Ectodermal cell (in vitro differentiated cells): ENCODE measurements around the gene MAP3K4. TPM values are rescaled to one million over a fixed set of nuclear protein-coding genes. Genes with fewer than 3 reads are reported as not detected.

ENCODE experiments used
- H3K27ac ChIP-seq: 2 replicates; pipeline ENCODE4 v1.7.0; 2013; ENCODE audit warnings: mild to moderate bottlenecking, low read depth, low read length; ENCODE audit not compliant: insufficient read depth, poor library complexity, severe bottlenecking
- H3K27me3 ChIP-seq: 2 replicates; pipeline ENCODE4 v1.7.0; 2013; ENCODE audit warnings: mild to moderate bottlenecking, low read length; ENCODE audit not compliant: insufficient read depth, control insufficient read depth, poor library complexity, severe bottlenecking
- H3K36me3 ChIP-seq: one replicate; pipeline ENCODE4 v1.7.0; 2013; ENCODE audit warnings: low read length; ENCODE audit not compliant: control insufficient read depth, insufficient read depth
- H3K4me1 ChIP-seq: one replicate; pipeline ENCODE4 v1.7.0; 2013; ENCODE audit warnings: low read length; ENCODE audit not compliant: control insufficient read depth, insufficient read depth
- H3K4me3 ChIP-seq: 2 replicates; pipeline ENCODE4 v1.7.0; 2013; ENCODE audit warnings: low read depth, low read length, control low read depth; ENCODE audit not compliant: insufficient read depth
- H3K9me3 ChIP-seq: 2 replicates; pipeline ENCODE4 v1.7.0; 2013; ENCODE audit warnings: mild to moderate bottlenecking, low read length, moderate library complexity; ENCODE audit not compliant: control insufficient read depth
- WGBS, 2 experiments: methylation state at CpG; one replicate each; pipeline ENCODE4 v1.1.7; 2013; ENCODE audit warnings: missing lambda C conversion rate in 2 of 2; 5-methylcytosine and 5-hydroxymethylcytosine counted together
- polyA plus RNA-seq, 4 experiments: library from polyadenylated mRNA; stranded (reverse); fragments of 50-300 nt; gene quantifications; one replicate each; pipeline ENCODE4 v1.2.3, GENCODE V29; 2013

The MAP3K4 gene, protein sequence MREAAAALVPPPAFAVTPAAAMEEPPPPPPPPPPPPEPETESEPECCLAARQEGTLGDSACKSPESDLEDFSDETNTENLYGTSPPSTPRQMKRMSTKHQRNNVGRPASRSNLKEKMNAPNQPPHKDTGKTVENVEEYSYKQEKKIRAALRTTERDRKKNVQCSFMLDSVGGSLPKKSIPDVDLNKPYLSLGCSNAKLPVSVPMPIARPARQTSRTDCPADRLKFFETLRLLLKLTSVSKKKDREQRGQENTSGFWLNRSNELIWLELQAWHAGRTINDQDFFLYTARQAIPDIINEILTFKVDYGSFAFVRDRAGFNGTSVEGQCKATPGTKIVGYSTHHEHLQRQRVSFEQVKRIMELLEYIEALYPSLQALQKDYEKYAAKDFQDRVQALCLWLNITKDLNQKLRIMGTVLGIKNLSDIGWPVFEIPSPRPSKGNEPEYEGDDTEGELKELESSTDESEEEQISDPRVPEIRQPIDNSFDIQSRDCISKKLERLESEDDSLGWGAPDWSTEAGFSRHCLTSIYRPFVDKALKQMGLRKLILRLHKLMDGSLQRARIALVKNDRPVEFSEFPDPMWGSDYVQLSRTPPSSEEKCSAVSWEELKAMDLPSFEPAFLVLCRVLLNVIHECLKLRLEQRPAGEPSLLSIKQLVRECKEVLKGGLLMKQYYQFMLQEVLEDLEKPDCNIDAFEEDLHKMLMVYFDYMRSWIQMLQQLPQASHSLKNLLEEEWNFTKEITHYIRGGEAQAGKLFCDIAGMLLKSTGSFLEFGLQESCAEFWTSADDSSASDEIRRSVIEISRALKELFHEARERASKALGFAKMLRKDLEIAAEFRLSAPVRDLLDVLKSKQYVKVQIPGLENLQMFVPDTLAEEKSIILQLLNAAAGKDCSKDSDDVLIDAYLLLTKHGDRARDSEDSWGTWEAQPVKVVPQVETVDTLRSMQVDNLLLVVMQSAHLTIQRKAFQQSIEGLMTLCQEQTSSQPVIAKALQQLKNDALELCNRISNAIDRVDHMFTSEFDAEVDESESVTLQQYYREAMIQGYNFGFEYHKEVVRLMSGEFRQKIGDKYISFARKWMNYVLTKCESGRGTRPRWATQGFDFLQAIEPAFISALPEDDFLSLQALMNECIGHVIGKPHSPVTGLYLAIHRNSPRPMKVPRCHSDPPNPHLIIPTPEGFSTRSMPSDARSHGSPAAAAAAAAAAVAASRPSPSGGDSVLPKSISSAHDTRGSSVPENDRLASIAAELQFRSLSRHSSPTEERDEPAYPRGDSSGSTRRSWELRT (N-terminal part only)
- polyA plus RNA-seq (2013, experiment 1 of 4): 54.9 TPM
- polyA plus RNA-seq (2013, experiment 2 of 4): 37.5 TPM
- 34.3 TPM for polyA plus RNA-seq (2013, experiment 3 of 4)
- polyA plus RNA-seq (2013, experiment 4 of 4): 33.8 TPM

DNA sequence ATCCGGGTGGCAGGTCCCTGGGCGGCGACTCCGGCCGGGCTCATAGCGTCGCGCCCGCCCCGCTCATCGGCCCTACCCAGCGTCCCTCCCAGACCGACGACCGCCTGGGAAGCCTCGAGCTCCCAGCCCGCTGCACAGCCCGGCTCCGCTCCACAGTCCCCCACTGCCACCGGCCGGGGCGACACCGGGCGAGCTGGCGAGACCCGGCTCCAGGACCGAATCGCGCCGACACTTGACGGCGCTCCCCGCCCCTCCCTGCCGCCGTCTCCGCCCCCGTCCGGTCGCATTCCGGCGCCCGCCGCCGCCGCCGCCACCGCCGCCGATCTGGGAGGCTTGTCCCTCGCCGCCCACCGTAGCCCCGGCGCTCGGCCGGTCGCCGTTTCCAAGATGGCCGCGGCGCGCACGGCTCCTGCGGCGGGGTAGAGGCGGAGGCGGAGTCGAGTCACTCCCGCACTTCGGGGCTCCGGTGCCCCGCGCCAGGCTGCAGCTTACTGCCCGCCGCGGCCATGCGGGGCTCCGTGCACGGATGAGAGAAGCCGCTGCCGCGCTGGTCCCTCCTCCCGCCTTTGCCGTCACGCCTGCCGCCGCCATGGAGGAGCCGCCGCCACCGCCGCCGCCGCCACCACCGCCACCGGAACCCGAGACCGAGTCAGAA is at the start of gene MAP3K4:
MAP3K4 (plus strand) TSS at position 364 of the 655 bp plus-strand sequence; CDS start at position 527, 163 bp downstream.
- no peaks in the 10 kb centered on the region for H3K4me1 ChIP-seq
- H3K9me3 ChIP-seq: no peaks in the 10 kb centered on the region
- no peaks in the 10 kb centered on the region for H3K36me3 ChIP-seq
- H3K27me3 ChIP-seq: no peaks in the 10 kb centered on the region
- WGBS, 2 experiments: 0% methylated on average over 97 of the region's 97 CpGs
- H3K4me3 ChIP-seq: peak within 1 kb of the TSS; percentile 86
- peak within 1 kb of the TSS; percentile 90 for H3K27ac ChIP-seq

DNA sequence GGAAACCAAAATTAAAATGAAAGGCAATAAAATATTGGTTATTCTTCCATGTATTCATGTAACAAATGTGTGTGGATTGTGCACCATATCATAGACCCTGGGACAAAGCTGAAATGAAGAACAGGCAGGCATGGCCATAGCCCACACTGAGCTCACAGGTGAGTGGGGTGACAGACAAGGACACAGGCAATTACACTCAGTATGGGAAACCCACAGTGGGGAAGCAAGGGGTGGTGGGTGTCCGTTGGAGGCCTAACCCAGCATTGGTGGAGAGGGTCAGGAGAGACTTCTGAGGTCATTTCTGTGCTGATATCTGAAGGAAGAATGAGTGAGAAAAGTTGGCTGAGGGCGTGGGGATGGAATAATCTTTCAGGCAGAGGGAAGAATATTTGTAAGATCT is 47.6 kb upstream of the MAP3K4 start:
- Histone ChIP-seq H3K9me3 (no peaks in the 10 kb centered on the region), H3K27ac (no peak overlapping the region), H3K4me3 (no peak overlapping the region), H3K4me1 (no peaks in the 10 kb centered on the region), H3K27me3 (no peaks in the 10 kb centered on the region), H3K36me3 (no peaks in the 10 kb centered on the region)
- WGBS, 2 experiments: 89 to 91% methylated on average over 2 of the region's 2 CpGs

DNA sequence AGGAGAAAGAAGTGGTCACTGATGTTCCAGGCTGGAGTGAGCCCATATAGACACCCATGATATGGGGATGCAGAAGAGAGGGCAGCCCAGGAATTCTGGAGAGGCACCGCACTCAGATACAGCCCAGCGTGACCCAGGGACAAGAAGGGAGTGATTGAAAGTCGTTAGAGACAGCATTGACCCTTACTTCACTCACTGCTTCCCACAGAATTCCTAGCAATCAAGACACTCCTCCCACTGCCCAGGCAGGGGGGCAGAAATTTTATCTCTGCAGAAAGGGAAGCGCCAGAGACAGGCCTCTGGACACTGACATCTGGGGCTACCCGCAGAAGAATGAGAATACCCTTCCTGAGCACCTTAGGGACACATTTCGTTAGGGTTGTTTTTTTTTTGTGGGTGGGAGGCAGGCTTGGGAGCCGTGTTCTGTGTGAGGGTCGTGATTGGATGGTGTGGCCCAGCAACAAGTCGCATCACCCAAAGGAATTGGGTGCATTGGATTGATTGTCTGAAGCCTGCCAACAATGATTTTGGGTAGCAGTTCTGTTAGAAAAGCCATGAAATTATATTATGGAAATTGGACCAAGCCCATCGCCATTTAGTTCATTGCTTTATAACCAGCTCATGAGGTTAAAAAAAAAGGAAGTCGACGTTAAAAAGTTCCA is 45.9 kb upstream of the MAP3K4 start:
- no peaks in the 10 kb centered on the region for H3K9me3 ChIP-seq
- no peak overlapping the region for H3K27ac ChIP-seq
- no peaks in the 10 kb centered on the region for H3K36me3 ChIP-seq
- H3K4me3 ChIP-seq: no peak overlapping the region
- H3K4me1 ChIP-seq: no peaks in the 10 kb centered on the region
- WGBS, 2 experiments: 69 to 70% methylated on average over 11 to 12 of the region's 12 CpGs
- no peaks in the 10 kb centered on the region for H3K27me3 ChIP-seq

DNA sequence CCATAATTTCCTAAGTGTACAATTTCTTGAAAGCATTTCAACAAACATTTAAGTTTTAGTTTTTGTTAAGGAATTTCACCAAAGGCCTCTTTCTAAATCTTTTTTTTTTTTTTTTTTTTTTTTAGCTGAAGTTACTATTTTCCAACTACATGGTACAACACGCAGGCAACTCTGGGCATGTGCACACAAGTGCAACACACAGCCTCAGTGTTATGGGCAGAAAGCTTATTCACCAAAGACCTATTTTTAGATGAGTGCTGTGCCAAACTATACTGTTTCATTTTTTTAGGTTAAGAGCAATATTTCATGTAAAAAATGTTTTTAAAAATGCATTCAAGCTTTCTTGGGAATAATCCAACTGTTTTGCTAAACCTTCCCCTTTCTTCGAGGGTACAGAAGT is 42.0 kb upstream of the MAP3K4 start:
- 94 to 100% methylated on average over 1 to 2 of the region's 2 CpGs for WGBS, 2 experiments
- Histone ChIP-seq H3K36me3 (no peaks in the 10 kb centered on the region), H3K27ac (no peak overlapping the region), H3K9me3 (no peaks in the 10 kb centered on the region), H3K4me1 (peaks cover 11% of the 10 kb centered on the region), H3K27me3 (no peaks in the 10 kb centered on the region), H3K4me3 (no peak overlapping the region)

DNA sequence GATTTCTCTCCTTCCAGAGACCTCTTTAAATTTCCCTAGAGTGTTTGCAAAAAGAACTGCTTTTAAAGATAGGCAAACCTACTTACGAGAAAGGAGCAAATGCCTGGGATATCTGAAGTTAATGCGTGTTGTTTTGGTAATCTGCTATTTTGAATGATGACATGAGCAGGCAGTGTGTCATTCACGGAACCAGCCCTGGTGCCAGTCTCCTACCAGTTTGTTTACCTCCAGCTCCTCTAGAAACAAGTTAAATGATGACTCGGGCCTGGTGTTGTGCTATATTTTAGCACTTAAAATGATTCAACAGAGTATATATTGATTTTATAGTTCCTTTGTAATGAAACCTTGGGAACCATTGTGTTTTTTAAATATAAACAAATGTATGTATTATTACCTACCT is 41.1 kb upstream of the MAP3K4 start:
- no peaks in the 10 kb centered on the region for H3K9me3 ChIP-seq
- peaks cover 11% of the 10 kb centered on the region for H3K4me1 ChIP-seq
- H3K4me3 ChIP-seq: no peak overlapping the region
- H3K27me3 ChIP-seq: no peaks in the 10 kb centered on the region
- no peaks in the 10 kb centered on the region for H3K36me3 ChIP-seq
- no peak overlapping the region for H3K27ac ChIP-seq
- WGBS, 2 experiments: 77 to 78% methylated on average over 3 to 4 of the region's 4 CpGs

DNA sequence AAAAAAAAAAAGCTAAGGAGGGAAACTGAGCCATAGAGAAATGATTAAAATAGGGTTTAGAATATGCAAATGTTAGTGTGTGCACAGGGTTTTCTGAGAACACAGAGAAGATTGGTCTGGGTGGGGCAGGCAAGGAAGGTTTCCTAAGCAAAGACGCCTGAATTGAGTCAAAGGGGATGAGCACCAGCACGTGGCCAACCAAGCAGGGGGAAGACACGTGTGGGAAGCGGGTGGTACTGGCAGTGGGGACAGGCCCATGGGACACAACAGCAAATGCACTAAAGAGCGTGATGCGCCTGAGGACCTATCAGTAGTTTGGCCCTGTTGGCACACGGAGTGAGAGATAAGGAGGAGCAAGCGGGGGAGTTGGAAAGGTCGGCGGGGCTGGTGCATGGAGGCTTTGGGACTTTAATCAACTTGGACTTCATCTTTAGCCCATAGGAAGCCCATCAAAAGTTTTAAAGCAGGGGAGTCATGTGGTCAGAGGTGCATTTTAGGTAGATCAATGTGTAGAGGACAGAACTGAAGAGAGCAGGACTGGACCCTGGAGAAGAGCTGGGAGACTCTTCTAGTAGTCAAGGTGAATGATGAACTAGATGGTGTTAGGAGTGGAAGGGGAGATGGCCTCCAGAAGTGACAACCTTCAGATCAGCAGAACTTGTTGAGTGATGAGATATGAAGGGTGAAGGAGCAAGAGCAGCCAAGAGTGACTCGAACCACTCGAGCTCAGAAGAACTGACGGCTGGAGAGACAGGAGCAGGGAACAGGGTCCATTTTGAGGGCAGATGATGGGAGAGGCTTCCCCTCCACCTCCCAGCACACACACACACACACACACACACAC is 40.2 kb upstream of the MAP3K4 start:
- H3K27me3 ChIP-seq: no peaks in the 10 kb centered on the region
- H3K9me3 ChIP-seq: no peaks in the 10 kb centered on the region
- H3K36me3 ChIP-seq: no peaks in the 10 kb centered on the region
- H3K4me3 ChIP-seq: no peak overlapping the region
- 96% methylated on average over 13 of the region's 13 CpGs for WGBS, 2 experiments
- no peak overlapping the region for H3K27ac ChIP-seq
- peaks cover 11% of the 10 kb centered on the region for H3K4me1 ChIP-seq

DNA sequence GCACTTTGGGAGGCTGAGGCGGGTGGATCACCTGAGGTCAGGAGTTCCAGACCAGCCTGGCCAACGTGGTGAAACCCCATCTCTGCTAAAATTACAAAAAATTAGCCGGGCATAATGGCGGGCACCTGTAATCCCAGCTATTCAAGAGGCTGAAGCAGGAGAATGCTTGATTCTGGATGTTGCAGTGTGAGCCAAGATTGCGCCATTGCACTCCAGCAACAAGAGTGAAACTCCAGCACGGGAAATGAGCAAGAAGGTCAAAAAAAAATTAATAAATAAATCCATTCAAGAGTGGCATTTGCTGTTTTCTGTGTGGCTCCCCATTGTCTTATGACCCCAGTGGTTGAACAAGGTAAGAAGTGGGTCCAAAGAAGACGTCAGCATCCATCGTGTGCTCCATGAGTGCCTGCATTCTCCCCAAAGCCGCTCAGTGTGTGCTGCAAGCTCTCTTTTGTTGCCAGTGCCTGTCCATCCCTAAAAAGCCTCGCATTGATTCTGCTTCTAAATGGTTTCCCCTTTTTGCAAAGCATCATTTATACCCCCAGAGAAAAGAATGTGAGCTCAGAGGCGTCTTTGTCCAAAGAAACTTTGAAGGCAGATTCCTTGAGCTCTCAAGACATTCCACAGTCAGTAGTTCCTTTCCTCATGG is 38.8 kb upstream of the MAP3K4 start:
- Histone ChIP-seq H3K4me1 (peaks cover 11% of the 10 kb centered on the region), H3K36me3 (no peaks in the 10 kb centered on the region), H3K27ac (peak overlapping the region; percentile 79), H3K27me3 (no peaks in the 10 kb centered on the region), H3K9me3 (no peaks in the 10 kb centered on the region), H3K4me3 (no peak overlapping the region)
- WGBS, 2 experiments: 52 to 56% methylated on average over 11 of the region's 11 CpGs

DNA sequence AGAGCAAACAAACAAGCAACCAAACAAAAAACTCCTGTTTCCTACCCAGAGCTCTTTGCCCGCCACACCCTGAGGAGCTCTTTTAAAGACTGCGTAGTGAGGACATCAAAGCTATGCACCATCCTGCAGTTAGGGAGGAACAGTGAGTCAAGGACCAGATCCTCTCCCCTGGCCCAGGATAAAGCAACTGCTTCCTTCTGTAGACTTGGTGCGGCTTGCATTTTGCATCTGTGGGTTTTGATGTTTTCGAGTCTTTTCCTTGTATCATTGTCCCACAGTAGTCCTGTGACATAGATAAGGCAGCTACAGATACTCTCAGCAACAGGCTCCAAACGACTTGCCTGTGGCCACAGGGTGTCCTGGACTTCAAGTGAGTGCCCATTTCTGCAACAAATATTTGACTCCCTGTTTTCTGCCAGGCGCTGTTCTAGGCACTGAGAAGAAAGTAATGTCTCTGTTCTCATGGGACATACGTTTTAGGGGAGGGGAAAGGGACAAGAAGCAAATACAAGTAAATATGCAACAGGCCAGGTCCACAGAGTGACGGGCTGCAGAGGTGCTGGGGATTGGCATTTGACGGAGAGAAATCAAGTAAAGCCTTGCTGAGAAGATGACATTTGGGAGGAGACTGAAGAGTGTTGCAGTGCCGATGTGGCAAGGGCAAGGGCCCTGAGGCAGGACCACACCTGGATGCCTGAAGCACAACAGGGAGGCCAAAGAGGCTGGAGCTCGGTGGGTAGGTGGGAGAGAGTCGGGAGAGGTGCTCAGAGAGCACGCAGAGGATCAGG is 35.9 kb upstream of the MAP3K4 start:
- 89 to 91% methylated on average over 13 of the region's 13 CpGs for WGBS, 2 experiments
- no peaks in the 10 kb centered on the region for H3K9me3 ChIP-seq
- no peak overlapping the region for H3K4me3 ChIP-seq
- H3K4me1 ChIP-seq: peaks cover 24% of the 10 kb centered on the region
- H3K27ac ChIP-seq: no peak overlapping the region
- H3K36me3 ChIP-seq: no peaks in the 10 kb centered on the region
- H3K27me3 ChIP-seq: no peaks in the 10 kb centered on the region
